ENCODE data around the gene ZNF576.
"Not testable (repeated sequence)": the region's sequence is repeated elsewhere in the genome, so short reads cannot be mapped to it uniquely, and the experiment has no call there.

Gene ZNF576

DNA sequence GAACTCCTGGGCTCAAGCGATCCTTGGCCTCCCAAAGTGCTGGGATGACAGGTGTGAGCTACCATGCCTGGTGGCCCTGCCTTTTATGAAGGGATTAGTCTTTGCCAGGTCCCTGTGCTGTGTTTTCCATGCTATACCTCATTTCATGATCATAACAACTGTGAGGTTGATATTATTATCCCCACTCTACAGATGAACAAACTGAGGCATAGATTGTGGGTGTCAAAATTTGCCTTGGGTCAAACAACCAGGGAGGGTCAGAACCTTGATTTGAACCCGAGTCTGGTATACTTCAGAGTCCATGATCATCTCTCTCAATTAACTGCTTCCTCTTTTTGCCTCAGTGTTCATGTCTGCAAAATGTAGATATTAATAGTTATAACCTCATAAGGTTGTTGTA is 13.9 kb upstream of the ZNF576 start:
- no peak for TF ChIP-seq CTCF (IDR thresholded peaks at IDR 0.05; ENCODE audit: control extremely low read depth, extremely low read depth, low read depth, missing control alignments)
- no peak for DNase-seq (ENCODE audit: extremely low spot score)
- POLR2A ChIA-PET: no interaction called here
- CTCF ChIA-PET: interaction anchor here (2.2 to 3.7 kb wide), 3 partner anchors 12 to 28 kb away, joined by 4 to 23 read pairs (median 9); partner anchors contain the start of genes IRGQ and ZNF576

DNA sequence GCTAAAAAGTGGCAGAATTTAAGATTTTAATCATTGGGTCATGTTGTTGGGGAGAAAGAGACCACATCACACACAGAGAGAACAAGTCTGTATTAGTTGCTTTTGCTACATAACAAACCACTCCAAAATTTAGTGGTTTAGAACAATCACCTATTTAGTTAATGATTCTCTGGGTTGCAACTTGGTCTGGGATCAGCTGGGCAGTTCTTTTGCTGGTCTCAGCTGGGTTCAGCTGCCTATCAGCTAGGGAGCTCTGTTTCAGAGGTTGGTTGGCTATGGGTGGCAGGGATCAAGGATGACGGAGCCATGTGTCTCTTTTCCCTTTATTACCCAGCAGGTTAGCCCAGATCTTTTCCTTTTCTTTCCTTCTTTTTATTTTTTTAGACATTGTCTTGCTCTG is 11.9 kb upstream of the ZNF576 start:
- DNase-seq (ENCODE audit: extremely low spot score): no peak
- POLR2A ChIA-PET: no interaction called here
- no peak for TF ChIP-seq CTCF (IDR thresholded peaks at IDR 0.05; ENCODE audit: control extremely low read depth, extremely low read depth, low read depth, missing control alignments)
- CTCF ChIA-PET: interaction anchor here (0.8 to 3.7 kb wide), 5 partner anchors 10 to 225 kb away, joined by 3 to 23 read pairs (median 4); partner anchors contain the start of genes IRGQ and ZNF576

GRCh38 chr19:43586346-43586745 is 10.0 kb upstream of the ZNF576 start:
- TF ChIP-seq CTCF (IDR thresholded peaks at IDR 0.05; ENCODE audit: control extremely low read depth, extremely low read depth, low read depth, missing control alignments): no peak
- POLR2A ChIA-PET: no interaction called here
- CTCF ChIA-PET: interaction anchor here (0.9 to 4.0 kb wide), 3 partner anchors 8 to 31 kb away, joined by 3 to 13 read pairs (median 4); partner anchors contain the start of genes IRGQ and ZNF576
- no peak for DNase-seq (ENCODE audit: extremely low spot score)

- POLR2A ChIA-PET; DNase-seq (ENCODE audit: extremely low spot score): not testable (repeated sequence)
- CTCF ChIA-PET: interaction anchor here (0.9 to 4.0 kb wide), 3 partner anchors 8 to 32 kb away, joined by 3 to 13 read pairs (median 4); partner anchors contain the start of genes IRGQ and ZNF576
These were observed 9.4 kb upstream of the ZNF576 start for GRCh38 chr19:43587029-43587428.

- DNase-seq (ENCODE audit: extremely low spot score): no peak
- ChIA-PET POLR2A (no interaction called here), CTCF (interaction anchor here (1.0 to 4.0 kb wide), 3 partner anchors 34 to 142 kb away, joined by 3 to 13 read pairs (median 3); partner anchors contain the start of gene PHLDB3)
- TF ChIP-seq CTCF (IDR thresholded peaks at IDR 0.05; ENCODE audit: control extremely low read depth, extremely low read depth, low read depth, missing control alignments): no peak
These were observed 7.1 kb upstream of the ZNF576 start for GRCh38 chr19:43589277-43589676.

DNA sequence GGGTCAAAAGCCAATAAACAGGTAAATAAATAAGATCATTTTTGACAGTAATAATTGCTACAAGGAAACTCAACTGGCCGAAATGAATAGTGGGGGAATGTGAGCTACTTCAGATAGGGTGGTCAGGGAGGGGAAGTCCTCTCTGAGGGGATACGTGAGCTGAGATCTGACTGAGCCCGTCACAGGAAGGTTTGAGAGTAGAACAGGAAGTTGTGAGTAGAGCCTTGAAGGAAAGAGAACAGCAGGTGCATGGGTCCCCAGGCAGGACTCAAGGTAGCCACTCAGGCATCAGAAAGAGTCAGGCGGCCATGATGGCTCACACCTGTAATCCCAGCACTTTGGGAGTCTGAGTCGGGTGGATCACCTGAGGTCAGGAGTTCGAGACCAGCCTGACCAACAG is 6.7 kb upstream of the ZNF576 start:
- DNase-seq (ENCODE audit: extremely low spot score): no peak
- TF ChIP-seq CTCF (IDR thresholded peaks at IDR 0.05; ENCODE audit: control extremely low read depth, extremely low read depth, low read depth, missing control alignments): no peak
- ChIA-PET POLR2A (no interaction called here), CTCF (interaction anchor here (1.0 to 4.0 kb wide), 3 partner anchors 35 to 142 kb away, joined by 3 to 13 read pairs (median 3); partner anchors contain the start of gene PHLDB3)

- CTCF ChIA-PET: interaction anchor here (1.6 to 6.1 kb wide), 2 partner anchors 18 to 38 kb away, joined by 5 to 60 read pairs; no protein-coding TSS in a partner anchor
- POLR2A ChIA-PET: interaction anchor here (0.6 kb wide), 1 partner anchor 41 kb away, joined by 3 read pairs; no protein-coding TSS in a partner anchor
- no peak for TF ChIP-seq CTCF (IDR thresholded peaks at IDR 0.05; ENCODE audit: control extremely low read depth, extremely low read depth, low read depth, missing control alignments)
- no peak for DNase-seq (ENCODE audit: extremely low spot score)
These were observed 4.3 kb upstream of the ZNF576 start for GRCh38 chr19:43591904-43592772.

All from GM10248 (cell line).